HEK293 (cell line): Measurements from ENCODE around the gene TSR1.

Experiments
- CTCF ChIA-PET: fragments of 350-600 bp; formaldehyde crosslinking; extraction: SDS; loops from one replicate; lab custom pipeline; 2021; ENCODE audit warnings: antibody characterized with exemption; lab: Yijun Ruan, JAX
- POLR2A ChIA-PET: fragments of 300-600 bp; formaldehyde crosslinking; extraction: SDS; loops from one replicate; lab custom pipeline; 2020; ENCODE audit warnings: antibody characterized with exemption, inconsistent platforms; lab: Yijun Ruan, JAX
- H3K27ac ChIP-seq: fragments of 200-500 bp; sonication (Bioruptor generic); 2 replicates; pipeline ENCODE4 v1.5.1; 2014; ENCODE audit warnings: low read depth, low read length, control low read depth, inconsistent platforms; ENCODE audit errors: extremely low read depth
- H3K36me3 ChIP-seq, 2 experiments: fragments of 200-500 bp in 1 of 2; sonication (Bioruptor generic) in 1 of 2; 1 replicate in 1 of 2; 2 replicates in 1 of 2; pipeline ENCODE4 v1.5.1; 2014 to 2017; ENCODE audit warnings: inconsistent platforms in 2 of 2, low read length in 2 of 2; ENCODE audit not compliant: control insufficient read depth in 2 of 2, insufficient read depth in 1 of 2
- H3K4me1 ChIP-seq: fragments of 200-500 bp; sonication (Bioruptor generic); 2 replicates; pipeline ENCODE4 v1.5.1; 2014; ENCODE audit warnings: mild to moderate bottlenecking, low read length, inconsistent platforms; ENCODE audit not compliant: control insufficient read depth, insufficient read depth
- H3K4me3 ChIP-seq: 2 replicates; pipeline ENCODE4 v1.5.1; 2011; ENCODE audit warnings: low read depth, mild to moderate bottlenecking, control low read depth, low read length, moderate library complexity
- H3K9me3 ChIP-seq: fragments of 200-500 bp; sonication (Bioruptor generic); 2 replicates; pipeline ENCODE4 v1.5.1; 2014; ENCODE audit warnings: low read depth, low read length, inconsistent platforms; ENCODE audit not compliant: control insufficient read depth, insufficient read depth
- BCL11A ChIP-seq: fragments of 450-650 bp; formaldehyde crosslinking; IDR thresholded peaks from 2 replicates; pipeline ENCODE4 v1.5.1; 2016; ENCODE audit warnings: low read depth, missing biosample characterization, missing genetic modification characterization
- MYNN ChIP-seq: fragments of 450-650 bp; formaldehyde crosslinking; IDR thresholded peaks from 2 replicates; pipeline ENCODE4 v1.5.1; 2016; ENCODE audit warnings: missing biosample characterization, missing genetic modification characterization, borderline replicate concordance
- OVOL3 ChIP-seq: fragments of 450-650 bp; formaldehyde crosslinking; IDR thresholded peaks from 2 replicates; pipeline ENCODE4 v1.5.1; 2016; ENCODE audit warnings: missing biosample characterization, missing genetic modification characterization
- PRDM1 ChIP-seq: fragments of 450-650 bp; formaldehyde crosslinking; IDR thresholded peaks from 2 replicates; pipeline ENCODE4; 2016; ENCODE audit warnings: missing biosample characterization, missing genetic modification characterization
- PRDM2 ChIP-seq: fragments of 450-650 bp; formaldehyde crosslinking; IDR thresholded peaks from 2 replicates; pipeline ENCODE4 v1.5.1; 2016; ENCODE audit warnings: missing biosample characterization, missing genetic modification characterization, borderline replicate concordance
- RBAK ChIP-seq: fragments of 450-650 bp; formaldehyde crosslinking; IDR thresholded peaks from 2 replicates; pipeline ENCODE4 v1.5.1; 2016; ENCODE audit warnings: missing biosample characterization, missing genetic modification characterization
- REPIN1 ChIP-seq: fragments of 450-650 bp; formaldehyde crosslinking; IDR thresholded peaks from 2 replicates; pipeline ENCODE4 v1.5.1; 2017; ENCODE audit warnings: missing biosample characterization, missing genetic modification characterization, low read depth
- ZBTB11 ChIP-seq: fragments of 450-650 bp; formaldehyde crosslinking; conservative IDR thresholded peaks from 2 replicates; pipeline ENCODE4 v1.5.1; 2016; ENCODE audit warnings: low read depth, missing biosample characterization, missing genetic modification characterization
- ZBTB8A ChIP-seq: fragments of 450-650 bp; formaldehyde crosslinking; IDR thresholded peaks from 2 replicates; pipeline ENCODE4 v1.5.1; 2016; ENCODE audit warnings: missing biosample characterization, missing genetic modification characterization
- ZNF146 ChIP-seq: fragments of 450-650 bp; formaldehyde crosslinking; IDR thresholded peaks from 2 replicates; pipeline ENCODE4 v1.5.1; 2016; ENCODE audit warnings: missing biosample characterization, missing genetic modification characterization
- ZNF169 ChIP-seq: fragments of 450-650 bp; formaldehyde crosslinking; IDR thresholded peaks from 2 replicates; pipeline ENCODE4 v1.5.1; 2016; ENCODE audit warnings: missing biosample characterization, missing genetic modification characterization
- ZNF174 ChIP-seq: fragments of 450-650 bp; formaldehyde crosslinking; IDR thresholded peaks from 2 replicates; pipeline ENCODE4 v1.5.0; 2017; ENCODE audit warnings: missing biosample characterization, mild to moderate bottlenecking, missing genetic modification characterization
- ZNF18 ChIP-seq: fragments of 450-650 bp; formaldehyde crosslinking; IDR thresholded peaks from 2 replicates; pipeline ENCODE4 v1.5.1; 2016; ENCODE audit warnings: missing biosample characterization, missing genetic modification characterization
- ZNF24 ChIP-seq: fragments of 450-650 bp; formaldehyde crosslinking; IDR thresholded peaks from 2 replicates; pipeline ENCODE4 v1.5.1; 2016; ENCODE audit warnings: missing biosample characterization, missing genetic modification characterization
- ZNF311 ChIP-seq: fragments of 450-650 bp; formaldehyde crosslinking; IDR thresholded peaks from 2 replicates; pipeline ENCODE4 v1.5.1; 2017; ENCODE audit warnings: missing biosample characterization, missing genetic modification characterization, borderline replicate concordance
- ZNF571 ChIP-seq: fragments of 450-650 bp; formaldehyde crosslinking; IDR thresholded peaks from 2 replicates; pipeline ENCODE4 v1.5.0; 2017; ENCODE audit warnings: missing biosample characterization, missing genetic modification characterization
- ZNF843 ChIP-seq: fragments of 450-650 bp; formaldehyde crosslinking; IDR thresholded peaks from 2 replicates; pipeline ENCODE4 v1.5.1; 2016; ENCODE audit warnings: missing biosample characterization, missing genetic modification characterization
- ZSCAN30 ChIP-seq: fragments of 450-650 bp; IDR thresholded peaks from 2 replicates; pipeline ENCODE4 v1.5.1; 2018; ENCODE audit warnings: missing biosample characterization, mild to moderate bottlenecking, missing genetic modification characterization, moderate library complexity
- TF ChIP-seq, protein P1 (sequence below): sonication (generic); formaldehyde crosslinking; IDR thresholded peaks from 2 replicates; pipeline ENCODE4 v1.8.1; 2022; ENCODE audit warnings: mild to moderate bottlenecking, moderate library complexity, missing genetic modification reagents
- TF ChIP-seq, protein P2 (sequence below): fragments of 450-650 bp; formaldehyde crosslinking; IDR thresholded peaks from 2 replicates; pipeline ENCODE4 v1.5.1; 2016; ENCODE audit warnings: missing biosample characterization, missing genetic modification characterization

Gene TSR1

DNA sequence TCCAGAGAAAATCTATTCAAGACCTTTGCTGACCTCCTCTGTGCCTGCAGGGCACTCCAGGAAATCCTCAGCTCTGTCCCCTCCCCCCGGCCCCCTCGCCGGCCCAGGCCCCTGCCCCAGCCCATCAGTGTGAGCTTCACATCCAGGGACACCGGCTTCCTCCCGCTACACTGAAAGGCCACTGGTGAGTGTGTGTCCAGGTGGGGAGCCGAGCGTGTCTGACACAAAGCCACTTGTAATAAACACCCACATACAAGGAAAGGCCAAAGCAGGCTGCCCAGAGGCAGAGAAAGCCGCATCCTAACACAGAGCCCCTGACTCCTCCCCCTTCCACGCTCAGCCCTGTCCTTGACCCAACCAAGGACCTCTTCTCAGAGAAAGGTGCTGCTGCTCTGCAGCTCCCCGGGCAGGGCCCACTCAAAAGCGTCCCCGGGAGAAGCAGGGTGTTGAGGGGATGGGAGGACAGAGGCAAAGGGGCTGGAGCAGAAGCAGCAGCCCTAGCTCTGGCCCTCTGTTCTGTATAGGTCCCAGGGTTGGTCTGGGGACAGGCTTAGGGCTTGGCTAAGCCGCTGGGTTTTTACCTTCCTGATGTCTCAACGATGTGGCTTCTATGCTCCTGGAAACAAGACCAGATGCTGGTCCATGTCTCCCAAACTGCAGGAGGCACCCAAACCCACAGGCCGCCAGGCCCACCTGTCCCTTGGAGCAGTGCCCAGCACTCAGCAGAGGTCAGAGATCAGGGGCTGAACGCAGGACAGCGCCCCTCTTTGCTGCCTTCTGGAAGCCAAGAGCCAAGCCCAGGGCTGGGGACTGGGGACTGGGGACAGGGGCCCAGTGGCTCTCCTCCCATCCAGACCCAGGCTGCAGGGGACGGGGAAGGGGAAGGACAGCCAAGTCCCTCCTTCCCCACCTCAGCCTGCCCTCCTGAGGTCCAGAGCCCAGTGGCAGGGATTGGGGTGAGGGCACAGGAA lies 49.3 kb upstream of the TSR1 start:
- CTCF ChIA-PET: interaction anchor here (0.7 to 12.5 kb wide), 2 partner anchors 19 to 32 kb away, joined by 3 to 470 read pairs; no protein-coding TSS in a partner anchor
- POLR2A ChIA-PET: interaction anchor here (0.9 kb wide), 1 partner anchor 25 kb away, joined by 3 read pairs; no protein-coding TSS in a partner anchor
- Histone ChIP-seq H3K36me3 (peaks cover 0 to 18% of the 10 kb centered on the region in 2 experiments; a peak in 2 of 3 replicates), H3K27ac (no peak overlapping the region), H3K4me1 (peaks cover 14% of the 10 kb centered on the region), H3K4me3 (no peak overlapping the region), H3K9me3 (no peaks in the 10 kb centered on the region)
- TF ChIP-seq MYNN (tag by site-specific recombination) (no peak), ZNF24 (tag by site-specific recombination) (no peak), ZSCAN30 (tag by site-specific recombination) (no peak), ZNF843 (tag by site-specific recombination) (no peak), OVOL3 (tag by site-specific recombination) (no peak), ZBTB8A (tag by site-specific recombination) (no peak), PRDM1 (no peak), RBAK (no peak), ZNF571 (tag by site-specific recombination) (no peak), ZNF18 (no peak), ZNF146 (tag by site-specific recombination) (no peak), ZNF174 (tag by site-specific recombination) (no peak), ZNF311 (tag by site-specific recombination) (no peak), ZNF169 (tag by site-specific recombination) (no peak), BCL11A (no peak), ZBTB11 (tag by site-specific recombination) (no peak), REPIN1 (tag by site-specific recombination) (no peak), PRDM2 (tag by site-specific recombination) (no peak)
- TF ChIP-seq, protein P1, sequence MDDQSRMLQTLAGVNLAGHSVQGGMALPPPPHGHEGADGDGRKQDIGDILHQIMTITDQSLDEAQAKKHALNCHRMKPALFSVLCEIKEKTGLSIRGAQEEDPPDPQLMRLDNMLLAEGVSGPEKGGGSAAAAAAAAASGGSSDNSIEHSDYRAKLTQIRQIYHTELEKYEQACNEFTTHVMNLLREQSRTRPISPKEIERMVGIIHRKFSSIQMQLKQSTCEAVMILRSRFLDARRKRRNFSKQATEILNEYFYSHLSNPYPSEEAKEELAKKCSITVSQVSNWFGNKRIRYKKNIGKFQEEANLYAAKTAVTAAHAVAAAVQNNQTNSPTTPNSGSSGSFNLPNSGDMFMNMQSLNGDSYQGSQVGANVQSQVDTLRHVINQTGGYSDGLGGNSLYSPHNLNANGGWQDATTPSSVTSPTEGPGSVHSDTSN: no peak
- TF ChIP-seq, protein P2, sequence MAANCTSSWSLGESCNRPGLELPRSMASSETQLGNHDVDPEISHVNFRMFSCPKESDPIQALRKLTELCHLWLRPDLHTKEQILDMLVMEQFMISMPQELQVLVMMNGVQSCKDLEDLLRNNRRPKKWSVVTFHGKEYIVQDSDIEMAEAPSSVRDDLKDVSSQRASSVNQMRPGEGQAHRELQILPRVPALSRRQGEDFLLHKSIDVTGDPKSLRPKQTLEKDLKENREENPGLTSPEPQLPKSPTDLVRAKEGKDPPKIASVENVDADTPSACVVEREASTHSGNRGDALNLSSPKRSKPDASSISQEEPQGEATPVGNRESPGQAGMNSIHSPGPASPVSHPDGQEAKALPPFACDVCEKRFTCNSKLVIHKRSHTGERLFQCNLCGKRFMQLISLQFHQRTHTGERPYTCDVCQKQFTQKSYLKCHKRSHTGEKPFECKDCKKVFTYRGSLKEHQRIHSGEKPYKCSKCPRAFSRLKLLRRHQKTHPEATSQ: no peak
- TF ChIP-seq, all 188 proteins: peak for 0
